Astrocyte of the cerebellum (primary cell): ENCODE results near the gene CHN2.
A peak's percentile ranks its signal among the peaks of the same experiment; 100 is the strongest.

Experiments
- DNase-seq: peaks from one replicate; pipeline ENCODE4 v3.0.0-alpha.2; 2011; ENCODE audit warnings: low read depth
- H3K4me3 ChIP-seq: 2 replicates; pipeline ENCODE4 v1.5.1; 2011; ENCODE audit warnings: mild to moderate bottlenecking, low read depth, low read length, moderate library complexity
- in situ Hi-C: cut with HindIII; loops from 2 replicates; pipeline ENCODE4 v1.10.0; 2017; ENCODE audit warnings: low sequenced_read_pairs
- TF ChIP-seq, protein P1 (sequence below): IDR thresholded peaks from 2 replicates; pipeline ENCODE4 v1.5.1; 2012; ENCODE audit warnings: low read length, low read depth, moderate library complexity, mild to moderate bottlenecking; ENCODE audit errors: missing control alignments

The CHN2 gene

GRCh38 chr7:29282819-29283414, 88.3 kb downstream of the CHN2 start:
- H3K4me3 ChIP-seq: no peak overlapping the region
- no peak for DNase-seq
- in situ Hi-C loops: no loop called here
- TF ChIP-seq, protein P1, sequence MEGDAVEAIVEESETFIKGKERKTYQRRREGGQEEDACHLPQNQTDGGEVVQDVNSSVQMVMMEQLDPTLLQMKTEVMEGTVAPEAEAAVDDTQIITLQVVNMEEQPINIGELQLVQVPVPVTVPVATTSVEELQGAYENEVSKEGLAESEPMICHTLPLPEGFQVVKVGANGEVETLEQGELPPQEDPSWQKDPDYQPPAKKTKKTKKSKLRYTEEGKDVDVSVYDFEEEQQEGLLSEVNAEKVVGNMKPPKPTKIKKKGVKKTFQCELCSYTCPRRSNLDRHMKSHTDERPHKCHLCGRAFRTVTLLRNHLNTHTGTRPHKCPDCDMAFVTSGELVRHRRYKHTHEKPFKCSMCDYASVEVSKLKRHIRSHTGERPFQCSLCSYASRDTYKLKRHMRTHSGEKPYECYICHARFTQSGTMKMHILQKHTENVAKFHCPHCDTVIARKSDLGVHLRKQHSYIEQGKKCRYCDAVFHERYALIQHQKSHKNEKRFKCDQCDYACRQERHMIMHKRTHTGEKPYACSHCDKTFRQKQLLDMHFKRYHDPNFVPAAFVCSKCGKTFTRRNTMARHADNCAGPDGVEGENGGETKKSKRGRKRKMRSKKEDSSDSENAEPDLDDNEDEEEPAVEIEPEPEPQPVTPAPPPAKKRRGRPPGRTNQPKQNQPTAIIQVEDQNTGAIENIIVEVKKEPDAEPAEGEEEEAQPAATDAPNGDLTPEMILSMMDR: no peak

DNA sequence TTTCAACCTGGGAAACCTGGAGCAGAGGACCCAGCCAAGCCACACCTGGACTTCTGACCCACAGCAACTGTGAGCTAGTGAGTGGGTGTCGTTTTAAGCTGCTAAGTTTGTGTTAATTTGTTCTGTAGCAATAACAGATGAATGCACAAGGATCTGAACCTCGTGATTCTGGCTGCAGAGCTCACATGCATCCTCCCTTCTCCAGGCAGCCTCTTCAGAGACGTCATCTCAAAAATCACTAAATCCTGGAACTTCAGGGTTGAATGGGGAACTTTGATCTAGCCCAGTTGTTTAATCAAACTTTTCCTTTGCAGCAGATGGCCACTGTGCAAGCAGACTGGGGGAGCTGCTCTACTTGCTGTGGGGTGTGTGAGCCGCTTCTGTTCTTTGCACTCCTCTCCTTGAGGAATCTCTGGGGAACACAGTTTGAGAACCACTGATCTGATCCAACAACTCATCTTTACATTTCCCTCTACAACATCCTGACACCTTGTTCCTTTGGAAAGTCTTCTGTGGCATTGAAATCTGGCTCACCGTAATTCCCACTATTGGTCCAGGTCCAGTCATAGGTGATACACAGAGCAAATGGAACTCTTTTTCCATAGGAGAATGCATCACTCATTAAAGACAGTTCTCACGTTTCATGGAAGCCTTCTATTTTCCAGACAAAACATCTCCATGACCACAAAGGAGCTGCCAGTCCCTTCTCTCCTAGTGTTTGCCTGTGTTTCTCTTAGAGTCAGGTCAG, 90.3 kb downstream of the CHN2 start:
- no peak overlapping the region for H3K4me3 ChIP-seq
- in situ Hi-C loops: no loop called here
- no peak for DNase-seq
- TF ChIP-seq, protein P1: no peak

DNA sequence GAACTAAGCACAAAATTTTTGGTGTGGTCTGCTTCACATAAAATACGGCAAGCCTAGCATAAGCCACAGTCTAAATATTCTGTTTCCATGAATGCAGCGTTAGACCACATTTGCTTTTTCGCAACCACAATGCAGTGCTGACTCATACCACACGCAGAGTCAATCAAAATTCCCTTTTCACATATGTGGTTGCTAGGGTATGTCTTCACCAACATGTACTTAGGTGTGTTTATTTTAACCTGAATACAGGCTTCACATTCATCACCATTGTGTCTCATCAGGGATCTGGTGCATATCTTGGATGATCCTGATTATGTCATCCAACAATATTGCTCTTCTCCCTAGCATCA, 90.8 kb downstream of the CHN2 start:
- DNase-seq: peak; percentile 98
- in situ Hi-C loops: no loop called here
- H3K4me3 ChIP-seq: no peak overlapping the region
- TF ChIP-seq, protein P1: no peak

GRCh38 chr7:29285861-29286260, 91.3 kb downstream of the CHN2 start:
- H3K4me3 ChIP-seq: no peak overlapping the region
- in situ Hi-C loops: no loop called here
- TF ChIP-seq, protein P1: no peak
- DNase-seq: no peak

- peak; percentile 77 for DNase-seq
- in situ Hi-C loops: no loop called here
- TF ChIP-seq, protein P1: no peak
Observed at GRCh38 chr7:29287366-29287765, 92.8 kb downstream of the CHN2 start.

GRCh38 chr7:29288181-29289091, 93.9 kb downstream of the CHN2 start:
- no peak overlapping the region for H3K4me3 ChIP-seq
- TF ChIP-seq, protein P1: no peak
- no peak for DNase-seq
- in situ Hi-C loops: no loop called here

More at GRCh38 chr7:29287366-29287765, 92.8 kb downstream of the CHN2 start:
- no peak overlapping the region for H3K4me3 ChIP-seq
